ENCODE measurements around the gene SNX1. TPM values are rescaled to one million over a fixed set of nuclear protein-coding genes. Genes with fewer than 3 reads are reported as not detected.

Gene SNX1
- total and polyA plus RNA-seq, 2 of the 13 experiments (the other 11 are each of a cell fraction or from before 2014, with no cell fraction given): 29.3 to 60.1 TPM

GRCh38 chr15:64146885-64147681, 51.3 kb downstream of the SNX1 start (continued):
- TF ChIP-seq E2F5 (CRISPR knock-in tag; conservative IDR thresholded peaks at IDR 0.05): no peak
- TF ChIP-seq HOXA3 (CRISPR knock-in tag; IDR thresholded peaks at IDR 0.05): peak; percentile 65
- TF ChIP-seq ZNF33B (CRISPR knock-in tag; IDR thresholded peaks at IDR 0.05): no peak
- peak; percentile 58 for TF ChIP-seq ZFY (CRISPR knock-in tag; IDR thresholded peaks at IDR 0.05)
- TF ChIP-seq NRL (CRISPR knock-in tag; IDR thresholded peaks at IDR 0.05; ENCODE audit: borderline replicate concordance): peak; percentile 76
- peak; percentile 45; the same call in 1 of the 2 replicates for TF ChIP-seq HDAC1 (CRISPR knock-in tag; IDR thresholded peaks at IDR 0.05)
- TF ChIP-seq NFATC3 (CRISPR knock-in tag; IDR thresholded peaks at IDR 0.05): no peak
- TF ChIP-seq CC2D1A (CRISPR knock-in tag; IDR thresholded peaks at IDR 0.05): no peak
- TF ChIP-seq ZFP36L2 (CRISPR knock-in tag; IDR thresholded peaks at IDR 0.05): no peak
- TF ChIP-seq MEF2D (CRISPR knock-in tag; IDR thresholded peaks at IDR 0.05): 0 out of 2 replicates have a peak, but pooled peaks have one; percentile 26
- TF ChIP-seq ZNF576 (CRISPR knock-in tag; IDR thresholded peaks at IDR 0.05): no peak
- 0 out of 2 replicates have a peak, but pooled peaks have one; percentile 15 for TF ChIP-seq ZNF770 (CRISPR knock-in tag; IDR thresholded peaks at IDR 0.05)
- no peak for TF ChIP-seq MIXL1 (CRISPR knock-in tag; IDR thresholded peaks at IDR 0.05)
- TF ChIP-seq ZBTB44 (CRISPR knock-in tag; IDR thresholded peaks at IDR 0.05): no peak
- TF ChIP-seq ZNF570 (CRISPR knock-in tag; IDR thresholded peaks at IDR 0.05; ENCODE audit: borderline replicate concordance): no peak
- 0 out of 2 replicates have a peak, but pooled peaks have one; percentile 44 for TF ChIP-seq FOXA3 (CRISPR knock-in tag; IDR thresholded peaks at IDR 0.05)
- no peak for TF ChIP-seq MBD4 (IDR thresholded peaks at IDR 0.05; ENCODE audit: borderline replicate concordance, low read length)
- TF ChIP-seq BHLHE40 (IDR thresholded peaks at IDR 0.05; ENCODE audit: low read length): no peak
- no peak for TF ChIP-seq ZNF510 (CRISPR knock-in tag; IDR thresholded peaks at IDR 0.05; ENCODE audit: low read depth)
- no peak for TF ChIP-seq ZNF260 (CRISPR knock-in tag; IDR thresholded peaks at IDR 0.05; ENCODE audit: borderline replicate concordance, low read depth)
- TF ChIP-seq ZNF274 (CRISPR knock-in tag; IDR thresholded peaks at IDR 0.05): no peak

Measured in HepG2 (cell line).